Spleen (tissue), 11 donors: ENCODE measurements around the gene LARP4. TPM values are rescaled to one million over a fixed set of nuclear protein-coding genes. Genes with fewer than 3 reads are reported as not detected.
"Not testable (repeated sequence)": the region's sequence is repeated elsewhere in the genome, so short reads cannot be mapped to it uniquely, and the experiment has no call there.

Experiments used
- DNase-seq: peaks from one replicate; pipeline ENCODE4 v3.0.0-alpha.2; 2020
- H3K27ac ChIP-seq, 8 donors: fragments of 200-600 bp; sonication (generic) in 7 of 8; 1 replicate in 4 of 8; 2 replicates in 4 of 8; pipeline versions ENCODE4 v1.5.0 to v1.8.0; 2016 to 2021; ENCODE audit warnings: inconsistent platforms in 4 of 8, mild to moderate bottlenecking in 4 of 8, moderate library complexity in 1 of 8
- H3K27me3 ChIP-seq, 7 donors: fragments of 200-600 bp; sonication (generic) in 6 of 7; replicated peaks in 1 of 7; 1 replicate in 4 of 7; 2 replicates in 3 of 7; pipeline versions ENCODE4 v1.5.0 to v1.8.0; 2016 to 2021; ENCODE audit warnings: inconsistent platforms in 3 of 7, mild to moderate bottlenecking in 1 of 7
- H3K36me3 ChIP-seq, 6 donors: fragments of 200-600 bp; sonication (generic) in 5 of 6; 1 replicate in 4 of 6; 2 replicates in 2 of 6; pipeline versions ENCODE4 v1.5.0 to v1.8.0; 2016 to 2021; ENCODE audit warnings: inconsistent platforms in 2 of 6
- H3K4me1 ChIP-seq, 6 donors: fragments of 200-600 bp; sonication (generic) in 5 of 6; 1 replicate in 3 of 6; 2 replicates in 3 of 6; pipeline versions ENCODE4 v1.5.0 to v1.8.0; 2016 to 2021; ENCODE audit warnings: inconsistent platforms in 3 of 6
- H3K4me3 ChIP-seq, 8 donors: fragments of 200-600 bp; sonication (generic) in 7 of 8; 1 replicate in 4 of 8; 2 replicates in 4 of 8; pipeline versions ENCODE4 v1.5.0 to v1.8.0; 2016 to 2021; ENCODE audit warnings: inconsistent platforms in 4 of 8, mild to moderate bottlenecking in 4 of 8, moderate library complexity in 2 of 8
- H3K9me3 ChIP-seq, 8 donors: fragments of 200-600 bp; sonication (generic) in 7 of 8; 1 replicate in 4 of 8; 2 replicates in 4 of 8; pipeline versions ENCODE4 v1.5.0 to v1.8.0; 2016 to 2021; ENCODE audit warnings: inconsistent platforms in 4 of 8
- CTCF ChIP-seq, 11 experiments: fragments of 200-600 bp in 7 of 11; fragments of 450-650 bp in 4 of 11; sonication (generic) in 4 of 11; IDR thresholded peaks in 8 of 11; conservative IDR thresholded peaks in 3 of 11; 1 replicate in 7 of 11; 2 replicates in 4 of 11; pipeline versions ENCODE4 v1.4.0 to v1.8.0; 2016 to 2021; ENCODE audit warnings: antibody characterized with exemption in 11 of 11, inconsistent platforms in 4 of 11, mild to moderate bottlenecking in 1 of 11
- POLR2A ChIP-seq, 3 donors: fragments of 450-650 bp; IDR thresholded peaks; one replicate each; pipeline ENCODE4 v1.5.1; 2017; ENCODE audit warnings: antibody characterized with exemption in 3 of 3, mild to moderate bottlenecking in 1 of 3
- POLR2AphosphoS5 ChIP-seq, 3 donors: sonication (generic); formaldehyde crosslinking; IDR thresholded peaks; one replicate each; pipeline ENCODE4 v1.5.1; 2017; ENCODE audit warnings: antibody characterized with exemption in 3 of 3
- WGBS, 5 donors: extraction: QIAGEN DNeasy Blood & Tissue Kit in 3 of 5; methylation state at CpG; one replicate each; pipeline versions ENCODE4 v1.1.5 to v1.1.7; 2013 to 2018; 5-methylcytosine and 5-hydroxymethylcytosine counted together
- intact Hi-C: fragments of 100-400 bp; cut with DNase I; formaldehyde crosslinking; loops from one replicate; pipeline ENCODE4 v1.15.0; 2023; ENCODE audit warnings: low total_unique reads
- polyA plus RNA-seq, 3 donors: library from polyadenylated mRNA; stranded (reverse); fragments of 200-250 nt; gene quantifications; one replicate each; pipeline ENCODE4 v1.2.1, GENCODE V29; 2013
- total RNA-seq, 7 donors: library from RNA; depleted of rRNA in 3 of 7; stranded (reverse); fragments of >200 nt in 3 of 7; fragmentation: NEBNext Ultra II Directional in 4 of 7; extraction: Animal tissue kit (Norgen Biotek cat#: 25700) in 4 of 7; gene quantifications; one replicate each; pipeline versions ENCODE4 v1.1.0 to v1.2.1, GENCODE V29; 2016 to 2021
- donor health status: healthy with polysubstance abuse.
- donor health status: DM: no; HTN: no; CAD: no; lungs with moderate emphysema.
- donor health status: DM: no; HTN: no; CAD: no.
- donor health status: Bipolar disorder and iron deficiency.
- donor health status: healthy.
- donor health status: DM: no; HTN: no; CAD: no.
- donor health status: DM: yes; HTN: yes; CAD: no.

Gene LARP4
- total and polyA plus RNA-seq, 10 donors, result 4.7 to 55.8 (median 46.0) TPM

- intact Hi-C loops, result no loop called here
- DNase-seq, result no peak
- 82 to 91% (median 88%) methylated on average over 5 of the region's 5 CpGs for WGBS, 5 donors
- Histone ChIP-seq H3K4me1 (no peaks in the 10 kb centered on the region), H3K4me3 (no peak overlapping the region), H3K36me3 (no peaks in the 10 kb centered on the region), H3K27me3 (no peaks in the 10 kb centered on the region), H3K27ac (no peak overlapping the region), H3K9me3 (peaks cover 0 to 38% (median 32%) of the 10 kb centered on the region in 8 donors)
- TF ChIP-seq CTCF (IDR thresholded peaks at IDR 0.05 in 8 of 11, conservative IDR thresholded peaks at IDR 0.05 in 3 of 11) (no peak), POLR2AphosphoS5 (IDR thresholded peaks at IDR 0.05) (no peak), POLR2A (IDR thresholded peaks at IDR 0.05) (no peak)
These were observed 88.1 kb downstream of the LARP4 start for GRCh38 chr12:50488801-50489200.

- H3K27ac ChIP-seq, H3K36me3 ChIP-seq, DNase-seq, H3K27me3 ChIP-seq, H3K4me1 ChIP-seq, intact Hi-C loops, H3K4me3 ChIP-seq: not testable (repeated sequence)
- 89 to 96% (median 95%) methylated on average over 11 of the region's 11 CpGs for WGBS, 5 donors
- H3K9me3 ChIP-seq, result peaks cover 16 to 78% (median 74%) of the 10 kb centered on the region in 8 donors
These were observed 97.4 kb downstream of the LARP4 start for GRCh38 chr12:50498119-50498518.

GRCh38 chr12:50504798-50505674, 104.4 kb downstream of the LARP4 start, which contains the start of gene DIP2B:
DIP2B (plus strand) TSS chr12:50504985; CDS start chr12:50505141, 156 bp downstream.
- H3K4me1 ChIP-seq, result peaks cover 41 to 54% (median 47%) of the 10 kb centered on the region in 6 donors
- TF ChIP-seq POLR2A (IDR thresholded peaks at IDR 0.05) (no peak), CTCF (IDR thresholded peaks at IDR 0.05 in 8 of 11, conservative IDR thresholded peaks at IDR 0.05 in 3 of 11) (peak; percentile 83 to 99 (median 96)), POLR2AphosphoS5 (IDR thresholded peaks at IDR 0.05) (peak; percentile 90 to 94 (median 91))
- peak within 1 kb of the TSS; percentile 82 to 94 (median 88) for H3K4me3 ChIP-seq
- H3K27ac ChIP-seq, result peak within 1 kb of the TSS; percentile 91 to 99 (median 97)
- no peaks in the 10 kb centered on the region for H3K36me3 ChIP-seq
- peaks cover 0 to 9% (median 6%) of the 10 kb centered on the region in 8 donors for H3K9me3 ChIP-seq
- intact Hi-C loops, result no loop called here
- 0 to 1% (median 0%) methylated on average over 53 to 77 of the region's 77 CpGs for WGBS, 5 donors
- peak; percentile 99 for DNase-seq
- no peaks in the 10 kb centered on the region for H3K27me3 ChIP-seq

- H3K9me3 ChIP-seq, result no peaks in the 10 kb centered on the region
- no peaks in the 10 kb centered on the region for H3K27me3 ChIP-seq
- peak overlapping the region; percentile 82 to 94 (median 88) for H3K4me3 ChIP-seq
- intact Hi-C loops, result no loop called here
- no peak for DNase-seq
- H3K27ac ChIP-seq, result peak overlapping the region; percentile 91 to 99 (median 97)
- 1 to 6% (median 2%) methylated on average over 11 of the region's 11 CpGs for WGBS, 5 donors
- H3K36me3 ChIP-seq, result no peaks in the 10 kb centered on the region
- H3K4me1 ChIP-seq, result peaks cover 45 to 62% (median 54%) of the 10 kb centered on the region in 6 donors
- TF ChIP-seq CTCF (IDR thresholded peaks at IDR 0.05 in 8 of 11, conservative IDR thresholded peaks at IDR 0.05 in 3 of 11) (no peak), POLR2AphosphoS5 (IDR thresholded peaks at IDR 0.05) (peak in 1 of 3 donors; percentile 43)
These were observed 105.2 kb downstream of the LARP4 start for GRCh38 chr12:50505675-50506530.
